ENCODE measurements around the gene FEM1C. TPM values are rescaled to one million over a fixed set of nuclear protein-coding genes. Genes with fewer than 3 reads are reported as not detected.
"Not testable (repeated sequence)": the region's sequence is repeated elsewhere in the genome, so short reads cannot be mapped to it uniquely, and the experiment has no call there.

FEM1C gene
- total RNA-seq, 1 donor from 2014 or later = 32.7 TPM

DNA sequence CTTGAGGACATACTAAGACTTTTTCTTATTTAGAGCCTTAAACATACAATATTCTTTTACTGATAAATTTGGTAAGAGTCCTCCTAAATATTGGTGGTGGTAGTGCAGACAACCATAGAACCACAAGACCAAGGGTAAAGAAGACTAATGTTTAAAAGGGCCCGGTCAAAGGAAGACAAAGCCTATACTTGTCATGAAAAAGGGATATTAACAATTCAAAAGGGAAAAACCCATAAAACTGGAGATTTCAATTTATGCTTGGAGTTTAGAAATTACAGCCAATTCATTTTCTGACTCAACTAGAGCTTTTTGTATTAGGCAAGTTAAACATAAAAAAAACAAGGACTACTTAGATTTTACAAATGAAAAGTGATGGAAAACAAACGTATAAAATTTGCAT, 24.4 kb downstream of the FEM1C start:
- DNase-seq = no peak

DNA sequence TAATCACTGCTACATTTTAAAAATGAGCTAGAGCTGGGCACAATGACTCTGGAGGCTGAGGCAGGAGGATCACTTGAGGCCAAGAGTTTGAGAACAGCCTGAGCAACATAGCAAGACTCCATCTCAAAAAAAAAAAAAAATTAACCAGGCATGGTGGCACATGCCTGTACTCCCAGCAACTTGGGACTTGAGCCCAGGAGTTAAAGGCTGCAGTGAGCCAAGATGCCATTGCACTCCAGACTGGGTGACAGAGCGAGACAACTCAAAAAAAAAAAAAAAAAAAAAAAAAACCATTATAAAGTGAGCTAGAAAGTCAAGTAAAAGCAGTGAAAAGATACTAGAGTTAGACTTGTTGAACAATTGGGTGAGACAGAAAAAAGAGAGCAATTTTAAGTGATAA, 28.2 kb downstream of the FEM1C start:
- DNase-seq = no peak

DNA sequence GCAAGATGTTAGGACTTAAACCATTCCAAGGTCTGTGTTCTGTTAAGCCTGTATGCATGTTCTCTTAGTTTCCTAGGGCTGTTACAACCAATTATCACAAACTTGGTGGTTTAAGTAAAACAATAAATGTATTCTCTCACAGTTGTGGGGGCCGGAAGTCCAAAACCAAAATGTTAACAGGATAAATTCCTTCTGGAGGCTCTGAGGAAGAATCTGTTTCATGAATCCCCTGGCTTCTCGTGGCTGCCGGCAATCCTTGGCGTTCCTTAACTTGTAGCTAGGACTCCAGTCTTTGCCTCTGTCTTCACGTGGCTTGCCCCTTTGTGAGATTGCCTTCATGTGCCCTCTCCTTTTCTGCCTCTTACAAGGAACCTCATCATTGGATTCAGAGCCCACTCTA, 30.4 kb downstream of the FEM1C start:
- peak; percentile 17 for DNase-seq

- DNase-seq = no peak
Measured at GRCh38 chr5:115511632-115512031, 32.9 kb downstream of the FEM1C start.

DNA sequence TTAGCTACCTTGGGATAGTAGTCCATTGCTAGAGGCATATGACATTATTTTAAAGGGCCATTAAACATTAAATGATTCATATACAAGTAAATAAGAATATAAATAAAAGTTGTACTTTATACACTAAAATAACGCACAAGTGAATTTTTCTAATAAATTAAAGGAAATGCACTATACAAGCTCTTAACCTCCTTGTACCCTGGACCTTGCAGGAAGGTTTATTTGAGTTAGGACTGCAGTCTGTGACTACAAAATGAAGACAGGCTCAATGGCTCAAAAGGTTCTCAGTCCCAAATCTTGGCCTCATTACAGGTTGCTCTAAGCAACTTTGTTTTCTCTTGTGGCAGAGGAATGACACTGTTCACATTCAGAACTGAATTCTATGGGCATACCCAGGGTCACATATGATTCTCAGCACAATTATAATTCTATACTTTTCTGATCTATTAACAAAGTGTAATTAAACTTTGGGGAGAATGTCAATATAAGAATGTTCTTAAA, 34.4 kb downstream of the FEM1C start:
- no peak for DNase-seq

GRCh38 chr5:115509547-115509946, 35.0 kb downstream of the FEM1C start:
- no peak for DNase-seq

GRCh38 chr5:115507681-115508080, 36.9 kb downstream of the FEM1C start:
- DNase-seq = peak; percentile 95

DNA sequence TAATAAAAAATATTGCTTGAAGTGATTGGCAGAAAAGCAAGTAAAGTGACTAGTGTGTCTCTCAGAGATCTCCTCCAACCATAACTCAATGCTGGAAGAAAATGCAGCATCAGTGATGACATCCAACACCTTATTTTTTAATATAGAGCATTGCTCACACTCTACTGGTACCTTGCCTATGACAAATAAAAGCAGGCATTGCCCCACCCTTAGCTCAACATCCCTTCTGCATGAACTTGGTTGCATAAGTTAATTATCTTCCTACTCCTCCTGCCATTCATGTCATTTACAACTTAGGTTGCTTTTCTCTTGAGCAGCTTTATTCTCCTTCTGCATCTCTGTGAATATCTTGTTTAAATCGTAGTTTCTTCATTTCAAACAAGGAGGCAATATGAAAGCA, 41.2 kb downstream of the FEM1C start:
- no peak for DNase-seq

DNA sequence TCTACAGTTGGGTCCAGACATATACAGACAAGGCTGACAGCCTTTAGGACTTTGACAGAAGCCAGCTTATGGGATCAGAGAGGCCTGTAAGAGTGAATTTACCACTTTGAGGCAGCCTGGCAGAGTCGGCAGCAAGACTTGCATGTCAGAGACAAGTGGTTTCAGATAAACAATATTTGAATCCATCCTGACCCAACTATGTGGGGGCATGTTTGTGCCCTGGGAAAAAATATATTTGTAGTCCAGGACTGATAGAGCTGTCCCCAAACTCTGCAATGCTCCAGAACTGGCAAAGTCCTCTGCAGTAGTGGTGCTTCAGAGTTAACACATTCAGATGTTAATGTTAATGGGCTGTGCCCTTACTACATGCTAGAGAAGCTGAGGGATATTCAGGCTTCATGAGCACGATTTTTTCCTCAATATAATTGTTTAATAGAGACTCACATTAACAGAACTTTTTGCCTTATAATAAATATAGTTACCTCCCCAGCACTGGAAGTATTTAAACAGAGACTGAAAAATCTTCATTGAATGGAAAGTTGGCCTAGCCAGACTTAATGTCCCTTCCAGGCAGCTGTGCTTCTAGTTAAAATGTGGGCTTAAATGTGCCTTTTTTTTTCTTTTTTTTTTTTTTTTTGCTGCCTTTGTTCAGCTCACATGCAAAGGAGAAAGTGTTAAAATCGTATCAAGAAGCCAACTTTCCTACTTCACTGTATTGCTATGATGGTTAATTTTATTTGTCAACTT, 42.9 kb downstream of the FEM1C start:
- no peak for DNase-seq

- no peak for DNase-seq
Measured at GRCh38 chr5:115500225-115500624, 44.4 kb downstream of the FEM1C start.

DNA sequence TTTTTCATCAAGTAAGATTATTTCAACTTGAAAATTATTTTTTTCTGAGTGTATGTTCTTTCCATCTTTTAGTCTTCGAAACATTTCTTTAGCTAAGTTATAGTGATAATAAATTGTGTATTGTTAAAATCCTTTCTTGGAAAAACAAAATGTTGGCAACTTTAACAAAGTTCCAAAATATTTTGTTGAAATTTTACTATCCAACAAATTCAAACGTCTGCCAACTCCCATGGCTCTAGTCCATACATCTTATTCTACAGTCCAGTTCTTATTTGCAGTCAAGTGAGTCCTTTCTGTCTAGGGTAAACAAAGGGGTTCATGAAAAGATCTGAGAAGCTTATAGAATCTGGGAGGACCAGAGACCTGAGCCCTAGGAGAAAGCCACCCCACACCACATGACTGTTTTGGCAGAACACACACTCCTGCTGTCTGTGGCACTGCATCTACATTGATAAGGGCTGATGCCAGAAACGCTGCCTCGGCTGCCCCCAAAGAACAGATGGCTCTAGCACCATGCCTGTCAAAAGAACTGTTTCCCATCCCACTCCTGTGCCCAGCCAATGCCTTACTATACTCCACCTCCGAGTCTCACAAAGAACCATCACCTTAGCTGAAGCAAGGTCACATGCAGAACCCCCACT, 47.5 kb downstream of the FEM1C start:
- DNase-seq = peak; percentile 32

GRCh38 chr5:115494570-115495289, 49.8 kb downstream of the FEM1C start:
- no peak for DNase-seq

- DNase-seq = no peak
Measured at GRCh38 chr5:115490596-115490995, 54.0 kb downstream of the FEM1C start.

- DNase-seq = no peak
Measured at GRCh38 chr5:115489733-115490132, 54.8 kb downstream of the FEM1C start.

DNA sequence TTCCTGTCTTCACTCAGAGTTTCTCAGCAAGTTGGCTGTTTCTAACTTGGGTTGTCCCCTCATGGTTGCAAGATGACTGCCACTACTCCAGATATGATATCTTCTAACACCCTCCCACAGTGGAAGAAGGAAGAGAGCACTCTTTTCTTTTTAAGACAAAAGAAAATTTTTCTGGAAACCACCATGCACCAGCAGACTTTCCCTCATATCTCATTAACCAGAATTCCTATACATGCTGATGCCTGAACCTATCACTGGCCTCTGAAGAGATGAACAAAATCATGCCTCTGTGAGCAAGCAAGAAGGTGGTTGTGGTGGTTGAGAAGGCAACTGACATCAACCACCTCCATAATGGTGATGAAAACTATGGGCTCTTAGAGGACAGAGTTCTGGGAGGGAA, 56.8 kb downstream of the FEM1C start:
- no peak for DNase-seq

DNA sequence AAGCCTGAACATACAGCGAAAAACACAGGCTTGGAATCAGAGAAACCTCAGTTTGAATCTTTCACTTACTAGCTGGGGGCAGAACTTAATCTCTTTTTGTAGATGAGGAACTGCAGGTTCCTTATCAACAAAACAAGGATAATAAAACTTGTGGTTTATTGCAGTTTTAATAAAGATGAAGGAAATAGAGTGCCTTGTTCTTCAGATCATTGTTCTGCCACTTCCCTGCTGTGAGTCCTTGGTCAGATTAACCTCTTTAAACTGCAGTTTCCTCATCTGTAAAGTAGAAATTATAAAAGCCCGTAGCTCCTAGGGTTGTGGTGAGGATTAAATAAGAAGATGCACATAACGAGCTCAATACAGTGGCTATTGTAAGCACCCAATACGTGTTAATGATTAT, 57.4 kb downstream of the FEM1C start:
- DNase-seq = no peak

DNA sequence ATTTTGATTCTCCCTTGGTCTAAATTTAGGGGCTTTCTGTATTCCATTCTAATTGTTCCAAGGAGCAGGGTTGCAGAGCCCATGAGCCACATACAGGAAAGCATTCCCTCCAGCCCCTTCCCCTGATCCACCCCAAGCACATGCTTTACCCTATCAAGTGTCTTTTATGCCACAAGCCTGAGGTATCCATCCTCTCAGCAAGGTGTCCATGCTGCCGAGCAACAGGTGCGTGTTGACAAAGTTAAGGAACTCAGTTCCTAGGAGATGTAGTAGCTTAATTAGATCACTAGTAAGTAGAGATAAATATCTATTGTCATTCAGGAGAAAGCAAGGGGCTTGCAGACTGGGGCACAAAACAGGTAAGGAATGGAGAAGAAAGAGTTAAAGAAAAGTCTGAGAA, 57.8 kb downstream of the FEM1C start:
- no peak for DNase-seq

GRCh38 chr5:115484368-115484767, 60.2 kb downstream of the FEM1C start:
- no peak for DNase-seq

GRCh38 chr5:115480900-115481299, 63.7 kb downstream of the FEM1C start:
- DNase-seq = no peak

GRCh38 chr5:115480271-115480670, 64.3 kb downstream of the FEM1C start:
- DNase-seq = no peak

GRCh38 chr5:115479166-115479873, 65.3 kb downstream of the FEM1C start:
- DNase-seq = not testable (repeated sequence)

- no peak for DNase-seq
Measured at GRCh38 chr5:115478281-115478680, 66.3 kb downstream of the FEM1C start.

- no peak for DNase-seq
Measured at GRCh38 chr5:115477581-115477980, 67.0 kb downstream of the FEM1C start.
